K562 (cell line): Measurements from ENCODE around the gene ZNF155. TPM values are rescaled to one million over a fixed set of nuclear protein-coding genes. Genes with fewer than 3 reads are reported as not detected.

Experiments
- ARHGAP35 ChIP-seq: fragments of 450-650 bp; IDR thresholded peaks from 2 replicates; pipeline ENCODE4 v1.6.1; 2018; ENCODE audit not compliant: partially characterized antibody
- E2F1 ChIP-seq: sonication (generic); formaldehyde crosslinking; IDR thresholded peaks from 2 replicates; pipeline ENCODE4 v1.8.1; 2023; ENCODE audit warnings: mild to moderate bottlenecking, missing genetic modification reagents, moderate library complexity
- MGA ChIP-seq: fragments of 450-650 bp; IDR thresholded peaks from 2 replicates; pipeline ENCODE4 v1.6.1; 2016; ENCODE audit warnings: mild to moderate bottlenecking, moderate library complexity
- NBN ChIP-seq: fragments of 450-650 bp; IDR thresholded peaks from 2 replicates; pipeline ENCODE4 v1.6.1; 2016; ENCODE audit warnings: low read depth, mild to moderate bottlenecking
- PBX2 ChIP-seq, 2 experiments: IDR thresholded peaks in 1 of 2; conservative IDR thresholded peaks in 1 of 2; 2 replicates each; pipeline ENCODE4 v1.6.1; 2016; ENCODE audit warnings: low read depth in 2 of 2, mild to moderate bottlenecking in 1 of 2, missing compliant biosample characterization in 1 of 2, missing genetic modification characterization in 1 of 2, moderate library complexity in 1 of 2
- SP1 ChIP-seq: sonication (generic); formaldehyde crosslinking; IDR thresholded peaks from 2 replicates; pipeline ENCODE4 v1.8.1; 2022; ENCODE audit warnings: mild to moderate bottlenecking, missing genetic modification reagents
- STAG1 ChIP-seq: sonication (generic); formaldehyde crosslinking; IDR thresholded peaks from 2 replicates; pipeline ENCODE4 v1.5.0; 2020; ENCODE audit warnings: missing genetic modification reagents, borderline replicate concordance
- ZBTB8A ChIP-seq: fragments of 450-650 bp; IDR thresholded peaks from 2 replicates; pipeline ENCODE4 v1.6.1; 2018; ENCODE audit warnings: mild to moderate bottlenecking, moderate library complexity; ENCODE audit not compliant: partially characterized antibody
- ZNF133 ChIP-seq: fragments of 250-450 bp; sonication (Bioruptor Pico); IDR thresholded peaks from 2 replicates; pipeline ENCODE4 v1.4.0; 2020; ENCODE audit warnings: mild to moderate bottlenecking
- ZNF668 ChIP-seq: fragments of 250-450 bp; sonication (Bioruptor Pico); IDR thresholded peaks from 2 replicates; pipeline ENCODE4 v1.8.0; 2022; ENCODE audit warnings: mild to moderate bottlenecking, inconsistent platforms
- polyA plus RNA-seq, 8 experiments: library from polyadenylated mRNA; depleted of rRNA in 4 of 8; stranded (reverse) in 5 of 8; unstranded in 3 of 8; fragments of >200 nt; fragmentation: Nextera tagmentation in 2 of 8; fragmentation: Illumina TruSeq in 1 of 8; extraction: Ambion mirVana in 2 of 8; extraction: Trizol in 1 of 8; gene quantifications; 2 replicates each; pipeline versions ENCODE4 v1.2.1 to v1.2.3, GENCODE V29; 2011 to 2014; ENCODE audit warnings: inconsistent platforms in 1 of 8, missing spikeins in 1 of 8
- total RNA-seq, 7 experiments: library from RNA; depleted of rRNA in 6 of 7; stranded (reverse); fragments of >200 nt in 6 of 7; fragmentation: Illumina TruSeq in 2 of 7; extraction: Trizol in 2 of 7; gene quantifications; 2 replicates each; pipeline versions ENCODE4 v1.2.1 to v1.2.3, GENCODE V29; 2011 to 2021; ENCODE audit warnings: low replicate concordance in 1 of 7

ZNF155 gene
- total and polyA plus RNA-seq, 9 of the 15 experiments (the other 6 are each of a cell fraction or from before 2014, with no cell fraction given): 0.09 to 0.76 (median 0.37) TPM

GRCh38 chr19:44002566-44003460 is 18.8 kb downstream of the ZNF155 start, which contains the start of gene ZNF230 (continued):
- TF ChIP-seq PBX2 (CRISPR knock-in tag; IDR thresholded peaks at IDR 0.05; ENCODE audit: low read depth): no peak
- TF ChIP-seq PBX2 (tag; conservative IDR thresholded peaks at IDR 0.05; ENCODE audit: low read depth): no peak
- no peak for TF ChIP-seq NBN
- no peak for TF ChIP-seq E2F1 (CRISPR knock-in tag)
- TF ChIP-seq ARHGAP35: no peak
- no peak for TF ChIP-seq SP1 (CRISPR knock-in tag)
- TF ChIP-seq MGA: no peak
- TF ChIP-seq STAG1 (CRISPR knock-in tag): no peak
- TF ChIP-seq ZNF668 (CRISPR knock-in tag): no peak
- TF ChIP-seq ZBTB8A: no peak
- TF ChIP-seq ZNF133 (CRISPR knock-in tag): no peak
